Left lung (tissue), 10 donors: ENCODE data around the gene INPPL1. TPM values are rescaled to one million over a fixed set of nuclear protein-coding genes. Genes with fewer than 3 reads are reported as not detected.

Experiments used
- ATAC-seq: fragments of 200-7000 bp; cut with Tn5 transposase; one replicate; pipeline ENCODE4 v1.9.1; 2020; ENCODE audit warnings: moderate library complexity
- DNase-seq, 4 donors: peaks; one replicate each; pipeline ENCODE4 v3.0.0-alpha.2; 2013 to 2020
- H3K27ac ChIP-seq, 2 donors: fragments of 200-600 bp; sonication (generic) in 1 of 2; one replicate each; pipeline versions ENCODE4 v1.5.0 to v1.8.0; 2020 to 2021
- H3K27me3 ChIP-seq, 2 donors: fragments of 200-600 bp; sonication (generic) in 1 of 2; one replicate each; pipeline versions ENCODE4 v1.5.0 to v1.8.0; 2020 to 2021
- H3K36me3 ChIP-seq, 2 donors: fragments of 200-600 bp; sonication (generic) in 1 of 2; one replicate each; pipeline versions ENCODE4 v1.5.0 to v1.8.0; 2020 to 2021
- H3K4me1 ChIP-seq, 2 donors: fragments of 200-600 bp; one replicate each; pipeline ENCODE4 v1.8.0; 2021
- H3K4me3 ChIP-seq, 2 donors: fragments of 200-600 bp; sonication (generic) in 1 of 2; one replicate each; pipeline versions ENCODE4 v1.5.0 to v1.8.0; 2020 to 2021; ENCODE audit warnings: mild to moderate bottlenecking in 1 of 2
- H3K9me3 ChIP-seq, 2 donors: fragments of 200-600 bp; sonication (generic) in 1 of 2; one replicate each; pipeline versions ENCODE4 v1.5.0 to v1.8.0; 2020 to 2021
- intact Hi-C, 2 donors: fragments of 100-400 bp; cut with DNase I; formaldehyde crosslinking; loops; one replicate each; pipeline versions ENCODE4 v1.11.2 to v1.14.2; 2022
- polyA plus RNA-seq, 6 donors: library from polyadenylated mRNA; unstranded; fragments of 120-200 nt; gene quantifications; one replicate each; pipeline ENCODE4 v1.2.1, GENCODE V29; 2013; ENCODE audit not compliant: insufficient read length in 6 of 6
- total RNA-seq, 2 donors: library from RNA; stranded (reverse); fragmentation: NEBNext Ultra II Directional; extraction: Animal tissue kit (Norgen Biotek cat#: 25700); gene quantifications; one replicate each; pipeline ENCODE4 v1.2.1, GENCODE V29; 2021
- TF ChIP-seq, protein P1 (sequence below), 2 donors: fragments of 200-600 bp; sonication (generic) in 1 of 2; IDR thresholded peaks; one replicate each; pipeline versions ENCODE4 v1.5.0 to v1.8.0; 2021; ENCODE audit warnings: antibody characterized with exemption in 2 of 2
- donor health status: DM: no; HTN: yes; CAD: no.
- donor health status: DM: no; HTN: no; CAD: no.

INPPL1 gene
- total and polyA plus RNA-seq, 8 donors, result 140 to 218 (median 165) TPM

DNA sequence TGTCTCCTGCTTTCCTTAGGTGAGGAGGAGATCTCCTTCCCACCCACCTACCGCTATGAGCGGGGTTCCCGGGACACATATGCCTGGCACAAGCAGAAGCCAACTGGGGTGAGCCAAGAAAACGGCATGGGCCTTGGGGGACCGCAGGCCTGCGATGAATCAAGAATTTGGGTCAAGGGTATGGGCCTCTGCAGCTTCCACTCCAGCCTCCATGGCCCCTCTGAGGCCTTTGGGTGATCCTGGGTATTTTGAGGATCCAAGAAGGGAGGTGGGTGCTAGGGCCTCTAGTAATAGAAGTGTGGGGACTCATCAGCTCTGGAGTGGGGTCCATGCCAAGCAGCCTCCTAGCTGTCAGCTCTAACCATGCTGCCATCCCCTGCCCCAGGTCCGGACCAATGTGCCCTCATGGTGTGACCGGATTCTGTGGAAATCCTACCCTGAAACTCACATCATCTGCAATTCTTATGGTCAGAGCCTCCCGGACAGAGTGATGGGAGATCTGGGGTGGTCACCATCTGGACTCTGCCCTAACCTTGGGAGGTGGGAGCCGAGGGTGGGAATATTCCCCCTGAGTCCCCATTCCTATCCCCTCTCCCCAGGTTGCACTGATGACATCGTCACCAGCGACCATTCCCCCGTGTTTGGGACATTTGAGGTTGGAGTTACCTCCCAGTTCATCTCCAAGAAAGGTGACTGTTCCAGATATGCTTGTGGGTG, 8.6 kb downstream of the INPPL1 start:
- Histone ChIP-seq H3K4me1 (peaks cover 2 to 5% of the 10 kb centered on the region in 2 donors), H3K9me3 (no peaks in the 10 kb centered on the region), H3K4me3 (no peak overlapping the region), H3K27me3 (no peaks in the 10 kb centered on the region), H3K27ac (no peak overlapping the region), H3K36me3 (peaks cover 4 to 100% of the 10 kb centered on the region in 2 donors)
- intact Hi-C loops, result no loop called here
- ATAC-seq (no peak), DNase-seq (no peak)
- TF ChIP-seq, protein P1, sequence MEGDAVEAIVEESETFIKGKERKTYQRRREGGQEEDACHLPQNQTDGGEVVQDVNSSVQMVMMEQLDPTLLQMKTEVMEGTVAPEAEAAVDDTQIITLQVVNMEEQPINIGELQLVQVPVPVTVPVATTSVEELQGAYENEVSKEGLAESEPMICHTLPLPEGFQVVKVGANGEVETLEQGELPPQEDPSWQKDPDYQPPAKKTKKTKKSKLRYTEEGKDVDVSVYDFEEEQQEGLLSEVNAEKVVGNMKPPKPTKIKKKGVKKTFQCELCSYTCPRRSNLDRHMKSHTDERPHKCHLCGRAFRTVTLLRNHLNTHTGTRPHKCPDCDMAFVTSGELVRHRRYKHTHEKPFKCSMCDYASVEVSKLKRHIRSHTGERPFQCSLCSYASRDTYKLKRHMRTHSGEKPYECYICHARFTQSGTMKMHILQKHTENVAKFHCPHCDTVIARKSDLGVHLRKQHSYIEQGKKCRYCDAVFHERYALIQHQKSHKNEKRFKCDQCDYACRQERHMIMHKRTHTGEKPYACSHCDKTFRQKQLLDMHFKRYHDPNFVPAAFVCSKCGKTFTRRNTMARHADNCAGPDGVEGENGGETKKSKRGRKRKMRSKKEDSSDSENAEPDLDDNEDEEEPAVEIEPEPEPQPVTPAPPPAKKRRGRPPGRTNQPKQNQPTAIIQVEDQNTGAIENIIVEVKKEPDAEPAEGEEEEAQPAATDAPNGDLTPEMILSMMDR (IDR thresholded peaks at IDR 0.05), result no peak

DNA sequence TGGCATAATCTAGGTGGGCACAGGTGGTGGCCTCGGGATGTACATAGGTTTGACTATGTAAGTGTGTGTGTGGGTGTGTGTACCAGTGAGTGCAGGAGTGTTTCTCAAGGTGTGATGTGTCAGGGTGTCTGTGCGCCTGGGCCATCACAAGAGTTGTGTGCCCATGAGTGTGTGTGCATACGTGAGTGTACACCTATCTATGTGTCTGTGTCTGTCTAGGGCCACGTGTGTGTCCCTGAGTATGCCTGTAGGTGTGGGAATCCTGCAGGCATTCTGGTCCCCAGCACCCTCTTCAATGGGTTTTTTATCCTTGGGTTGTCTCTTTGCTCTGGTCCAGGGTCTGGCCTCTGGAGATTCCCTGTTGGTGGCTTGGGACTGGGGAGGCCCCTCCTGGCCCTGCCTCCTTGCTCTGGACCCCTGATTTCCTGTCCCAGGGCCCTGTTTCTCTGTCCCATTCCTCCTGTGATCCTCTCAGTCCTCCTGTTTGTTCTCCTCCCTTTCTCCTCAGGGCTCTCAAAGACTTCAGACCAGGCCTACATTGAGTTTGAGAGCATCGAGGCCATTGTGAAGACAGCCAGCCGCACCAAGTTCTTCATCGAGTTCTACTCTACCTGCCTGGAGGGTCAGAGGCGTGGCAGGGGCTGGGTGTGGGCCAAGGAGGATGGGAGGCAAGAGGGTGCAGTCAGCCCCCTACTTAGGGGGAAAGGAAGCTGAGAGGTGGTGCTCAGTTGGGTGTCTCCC, 9.4 kb downstream of the INPPL1 start:
- DNase-seq (no peak), ATAC-seq (no peak)
- Histone ChIP-seq H3K4me3 (no peak overlapping the region), H3K36me3 (peaks cover 4 to 100% of the 10 kb centered on the region in 2 donors), H3K27ac (no peak overlapping the region), H3K27me3 (peaks cover 0 to 3% of the 10 kb centered on the region in 2 donors), H3K4me1 (peaks cover 5 to 9% of the 10 kb centered on the region in 2 donors), H3K9me3 (no peaks in the 10 kb centered on the region)
- intact Hi-C loops, result no loop called here
- TF ChIP-seq, protein P1 (IDR thresholded peaks at IDR 0.05), result no peak

DNA sequence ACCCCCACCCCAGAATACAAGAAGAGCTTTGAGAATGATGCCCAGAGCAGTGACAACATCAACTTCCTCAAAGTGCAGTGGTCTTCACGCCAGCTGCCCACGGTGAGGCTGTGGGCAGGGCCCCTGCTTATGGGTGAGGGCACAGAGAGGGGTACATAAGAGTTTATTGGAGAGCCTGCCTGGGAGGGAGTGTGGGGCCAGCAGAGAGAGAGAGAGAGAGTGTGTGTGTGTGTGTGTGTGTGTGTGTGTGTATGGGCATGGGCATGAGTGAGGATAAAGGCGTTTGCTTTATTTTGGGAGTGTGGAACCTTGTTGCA, 9.9 kb downstream of the INPPL1 start:
- Histone ChIP-seq H3K27me3 (peaks cover 0 to 8% of the 10 kb centered on the region in 2 donors), H3K36me3 (peaks cover 4 to 94% of the 10 kb centered on the region in 2 donors), H3K9me3 (no peaks in the 10 kb centered on the region), H3K27ac (no peak overlapping the region), H3K4me3 (no peak overlapping the region), H3K4me1 (peaks cover 9 to 14% of the 10 kb centered on the region in 2 donors)
- DNase-seq (no peak), ATAC-seq (no peak)
- TF ChIP-seq, protein P1 (IDR thresholded peaks at IDR 0.05), result no peak
- intact Hi-C loops, result no loop called here

DNA sequence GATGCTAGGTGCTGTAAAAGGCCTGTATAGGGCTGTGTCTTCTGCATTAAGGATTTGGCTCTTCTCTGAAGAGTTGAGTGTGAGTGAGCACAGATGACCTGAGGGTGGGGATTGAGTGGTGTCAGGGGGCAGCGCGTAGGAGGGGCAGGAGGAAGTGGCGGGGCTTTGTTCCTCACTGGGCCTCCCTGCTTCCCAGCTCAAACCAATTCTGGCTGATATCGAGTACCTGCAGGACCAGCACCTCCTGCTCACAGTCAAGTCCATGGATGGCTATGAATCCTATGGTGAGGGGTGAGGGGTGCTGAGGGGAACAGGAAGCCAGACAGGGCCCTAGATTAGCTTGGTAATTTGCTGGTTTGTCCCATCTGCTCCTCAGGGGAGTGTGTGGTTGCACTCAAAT, 10.4 kb downstream of the INPPL1 start:
- TF ChIP-seq, protein P1 (IDR thresholded peaks at IDR 0.05), result no peak
- intact Hi-C loops, result no loop called here
- Histone ChIP-seq H3K9me3 (no peaks in the 10 kb centered on the region), H3K4me1 (peaks cover 11 to 19% of the 10 kb centered on the region in 2 donors), H3K27ac (no peak overlapping the region), H3K36me3 (peaks cover 4 to 90% of the 10 kb centered on the region in 2 donors), H3K27me3 (peaks cover 0 to 12% of the 10 kb centered on the region in 2 donors), H3K4me3 (no peak overlapping the region)
- ATAC-seq (no peak), DNase-seq (no peak)

DNA sequence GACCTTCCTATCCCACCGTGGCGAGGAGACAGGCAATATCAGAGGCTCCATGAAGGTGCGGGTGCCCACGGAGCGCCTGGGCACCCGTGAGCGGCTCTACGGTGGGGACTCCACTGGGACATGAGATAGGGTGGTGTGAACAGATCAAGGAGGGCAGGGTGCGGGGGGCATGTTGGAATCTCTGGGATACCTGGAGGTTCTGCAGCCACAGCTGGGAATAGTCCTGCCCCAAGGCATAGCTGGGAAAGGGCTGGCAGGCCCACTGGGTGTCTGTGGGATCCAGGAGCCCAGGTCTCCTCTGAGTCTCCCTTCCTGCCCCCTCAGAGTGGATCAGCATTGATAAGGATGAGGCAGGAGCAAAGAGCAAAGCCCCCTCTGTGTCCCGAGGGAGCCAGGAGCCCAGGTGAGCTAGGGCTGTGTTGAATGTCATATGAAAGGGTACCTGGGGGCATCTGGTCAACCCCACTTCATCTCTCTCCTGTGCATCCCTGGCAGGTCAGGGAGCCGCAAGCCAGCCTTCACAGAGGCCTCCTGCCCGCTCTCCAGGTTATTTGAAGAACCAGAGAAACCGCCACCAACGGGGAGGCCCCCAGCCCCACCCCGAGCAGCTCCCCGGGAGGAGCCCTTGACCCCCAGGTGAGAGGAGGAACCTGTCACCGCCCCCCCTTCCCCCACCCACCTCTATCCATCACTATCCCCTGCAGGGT, 10.9 kb downstream of the INPPL1 start:
- Histone ChIP-seq H3K9me3 (no peaks in the 10 kb centered on the region), H3K4me1 (peaks cover 16 to 25% of the 10 kb centered on the region in 2 donors), H3K4me3 (no peak overlapping the region), H3K36me3 (peaks cover 4 to 84% of the 10 kb centered on the region in 2 donors), H3K27ac (no peak overlapping the region), H3K27me3 (peaks cover 6 to 18% of the 10 kb centered on the region in 2 donors)
- TF ChIP-seq, protein P1 (IDR thresholded peaks at IDR 0.05), result no peak
- intact Hi-C loops, result no loop called here
- ATAC-seq, result no peak
- no peak for DNase-seq
